Activated CD8-positive, alpha-beta T cell treated with anti-CD3 and anti-CD28 coated beads for 36 hours (primary cell): ENCODE measurements around the gene EGFL8. TPM values are rescaled to one million over a fixed set of nuclear protein-coding genes. Genes with fewer than 3 reads are reported as not detected.
A peak's percentile ranks its signal among the peaks of the same experiment; 100 is the strongest.

ENCODE experiments used
- ATAC-seq: fragments of 200-7000 bp; cut with Tn5 transposase; one replicate; pipeline ENCODE4 v1.10.0; 2021; ENCODE audit warnings: mild to moderate bottlenecking, moderate library complexity
- CTCF ChIA-PET: fragments of 350-600 bp; sonication (Branson Sonifier 250); formaldehyde crosslinking; loops from one replicate; lab custom pipeline; 2021; ENCODE audit warnings: antibody characterized with exemption; lab: Charles Lee
- POLR2A ChIA-PET: fragments of 350-600 bp; sonication (Branson Sonifier 250); formaldehyde crosslinking; loops from one replicate; lab custom pipeline; 2021; ENCODE audit warnings: antibody characterized with exemption; lab: Charles Lee
- DNase-seq: peaks from one replicate; pipeline ENCODE4 v3.0.0-alpha.2; 2020
- H3K27ac Mint-ChIP-seq: one replicate; pipeline ENCODE4 v1.8.0; 2021; ENCODE audit warnings: mild to moderate bottlenecking, mixed read lengths
- H3K27me3 Mint-ChIP-seq: one replicate; pipeline ENCODE4 v1.8.0; 2021; ENCODE audit warnings: mixed read lengths
- H3K36me3 Mint-ChIP-seq: one replicate; pipeline ENCODE4 v1.8.0; 2021; ENCODE audit warnings: low read depth, mixed read lengths
- H3K4me1 Mint-ChIP-seq: one replicate; pipeline ENCODE4 v1.8.0; 2021; ENCODE audit warnings: low read depth, mixed read lengths
- H3K4me3 Mint-ChIP-seq: one replicate; pipeline ENCODE4 v1.8.0; 2021; ENCODE audit warnings: mild to moderate bottlenecking, moderate library complexity, mixed read lengths
- H3K9me3 Mint-ChIP-seq: one replicate; pipeline ENCODE4 v1.8.0; 2021; ENCODE audit warnings: mixed read lengths
- intact Hi-C: fragments of 100-400 bp; cut with micrococcal nuclease; formaldehyde crosslinking; loops from one replicate; pipeline ENCODE4 v1.10.0; 2022
- total RNA-seq, 2 experiments: library from RNA; stranded (reverse); gene quantifications; one replicate each; pipeline ENCODE4 v1.2.3, GENCODE V29; 2021
- TF ChIP-seq, protein P1 (sequence below): fragments of 200-600 bp; IDR thresholded peaks from one replicate; pipeline ENCODE4 v1.8.0; 2022; ENCODE audit warnings: antibody characterized with exemption, mild to moderate bottlenecking

EGFL8 gene
- total RNA-seq, 2 experiments from 2014 or later: 13.3 to 14.0 TPM

DNA sequence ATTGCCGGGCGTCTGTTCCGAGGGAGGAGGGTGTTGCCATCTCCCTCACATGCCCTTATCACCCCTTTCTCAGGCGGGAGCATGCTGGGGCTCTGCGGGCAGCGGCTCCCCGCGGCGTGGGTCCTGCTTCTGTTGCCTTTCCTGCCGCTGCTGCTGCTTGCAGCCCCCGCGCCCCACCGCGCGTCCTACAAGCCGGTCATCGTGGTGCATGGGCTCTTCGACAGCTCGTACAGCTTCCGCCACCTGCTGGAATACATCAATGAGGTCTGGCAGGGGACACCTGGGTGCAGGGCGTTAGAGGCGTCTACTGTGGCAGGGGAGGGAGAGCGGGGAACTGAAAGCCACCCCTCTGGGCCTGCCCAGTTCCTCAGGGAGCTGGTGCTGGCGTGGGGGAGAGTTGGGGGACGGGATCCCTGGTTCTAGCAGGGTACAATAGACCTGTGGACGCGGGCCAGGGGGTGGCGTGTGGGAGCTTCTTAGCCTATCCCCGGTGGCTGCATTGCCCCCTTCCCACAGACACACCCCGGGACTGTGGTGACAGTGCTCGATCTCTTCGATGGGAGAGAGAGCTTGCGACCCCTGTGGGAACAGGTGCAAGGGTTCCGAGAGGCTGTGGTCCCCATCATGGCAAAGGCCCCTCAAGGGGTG is 9.8 kb upstream of the EGFL8 start:
- H3K4me3 Mint-ChIP-seq: peak overlapping the region; percentile 85
- TF ChIP-seq, protein P1, sequence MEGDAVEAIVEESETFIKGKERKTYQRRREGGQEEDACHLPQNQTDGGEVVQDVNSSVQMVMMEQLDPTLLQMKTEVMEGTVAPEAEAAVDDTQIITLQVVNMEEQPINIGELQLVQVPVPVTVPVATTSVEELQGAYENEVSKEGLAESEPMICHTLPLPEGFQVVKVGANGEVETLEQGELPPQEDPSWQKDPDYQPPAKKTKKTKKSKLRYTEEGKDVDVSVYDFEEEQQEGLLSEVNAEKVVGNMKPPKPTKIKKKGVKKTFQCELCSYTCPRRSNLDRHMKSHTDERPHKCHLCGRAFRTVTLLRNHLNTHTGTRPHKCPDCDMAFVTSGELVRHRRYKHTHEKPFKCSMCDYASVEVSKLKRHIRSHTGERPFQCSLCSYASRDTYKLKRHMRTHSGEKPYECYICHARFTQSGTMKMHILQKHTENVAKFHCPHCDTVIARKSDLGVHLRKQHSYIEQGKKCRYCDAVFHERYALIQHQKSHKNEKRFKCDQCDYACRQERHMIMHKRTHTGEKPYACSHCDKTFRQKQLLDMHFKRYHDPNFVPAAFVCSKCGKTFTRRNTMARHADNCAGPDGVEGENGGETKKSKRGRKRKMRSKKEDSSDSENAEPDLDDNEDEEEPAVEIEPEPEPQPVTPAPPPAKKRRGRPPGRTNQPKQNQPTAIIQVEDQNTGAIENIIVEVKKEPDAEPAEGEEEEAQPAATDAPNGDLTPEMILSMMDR: peak; percentile 70
- ChIA-PET CTCF (interaction anchor here (0.9 to 1.2 kb wide), 8 partner anchors 10 to 107 kb away, joined by 3 to 8 read pairs (median 3); partner anchors contain the start of genes ATF6B and EGFL8), POLR2A (interaction anchor here (0.7 to 0.9 kb wide), 4 partner anchors 11 to 35 kb away, joined by 3 to 4 read pairs (median 4); partner anchors contain the start of gene PBX2)
- H3K36me3 Mint-ChIP-seq: peaks cover 15% of the 10 kb centered on the region
- peak; percentile 81 for DNase-seq
- ATAC-seq: peak; percentile 65
- H3K27me3 Mint-ChIP-seq: peaks cover 10% of the 10 kb centered on the region
- no peaks in the 10 kb centered on the region for H3K9me3 Mint-ChIP-seq
- intact Hi-C loops: loop anchor here (5.0 kb wide), 1 partner anchor 37 kb away; no protein-coding TSS in a partner anchor
- H3K4me1 Mint-ChIP-seq: peaks cover 41% of the 10 kb centered on the region
- peak overlapping the region; percentile 97 for H3K27ac Mint-ChIP-seq

DNA sequence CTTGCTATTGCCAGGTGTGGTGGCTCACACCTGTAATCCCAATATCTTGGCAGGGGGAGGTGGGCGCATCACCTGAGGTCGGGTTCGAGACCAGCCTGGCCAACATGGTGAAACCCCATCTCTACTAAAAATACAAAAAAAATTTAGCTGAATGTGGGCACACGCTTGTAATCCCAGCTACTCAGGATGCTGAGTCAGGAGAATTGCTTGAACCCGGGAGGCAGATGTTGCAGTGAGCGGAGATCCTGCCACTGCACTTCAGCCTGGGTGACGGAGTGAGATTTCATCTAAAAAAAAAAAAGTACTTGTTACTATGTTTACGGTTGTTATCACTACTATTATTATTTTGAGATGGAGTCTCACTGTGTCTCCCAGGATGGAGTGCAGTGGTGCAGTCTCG is 7.5 kb upstream of the EGFL8 start:
- no peaks in the 10 kb centered on the region for H3K27me3 Mint-ChIP-seq
- H3K36me3 Mint-ChIP-seq: peaks cover 16% of the 10 kb centered on the region
- ChIA-PET POLR2A (interaction anchor here (0.5 kb wide), 1 partner anchor 569 kb away, joined by 3 read pairs; no protein-coding TSS in a partner anchor), CTCF (no interaction called here)
- no peak overlapping the region for H3K4me3 Mint-ChIP-seq
- TF ChIP-seq, protein P1: no peak
- DNase-seq (no peak), ATAC-seq (no peak)
- no peak overlapping the region for H3K27ac Mint-ChIP-seq
- H3K4me1 Mint-ChIP-seq: peaks cover 26% of the 10 kb centered on the region
- intact Hi-C loops: loop anchor here (5.0 kb wide), 1 partner anchor 40 kb away; no protein-coding TSS in a partner anchor
- H3K9me3 Mint-ChIP-seq: no peaks in the 10 kb centered on the region

DNA sequence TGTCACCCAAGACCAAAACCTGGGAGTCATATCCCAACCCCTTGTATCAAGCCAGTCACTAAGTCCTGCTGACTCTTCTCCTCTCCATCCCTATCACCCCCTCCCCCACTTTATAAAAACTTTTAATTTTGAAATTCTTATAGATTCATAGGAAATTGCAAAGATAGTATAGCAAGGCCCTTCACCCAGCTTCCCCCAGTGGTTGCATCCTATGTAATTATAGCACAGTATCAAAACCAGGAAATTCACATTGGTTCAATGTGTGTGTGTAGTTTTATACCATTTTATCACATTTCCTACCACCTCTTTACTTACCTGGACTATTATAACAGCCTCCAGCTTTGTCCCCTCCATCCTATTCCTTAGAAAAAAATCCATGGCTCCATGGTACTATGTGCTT is 6.3 kb upstream of the EGFL8 start:
- TF ChIP-seq, protein P1: no peak
- no peaks in the 10 kb centered on the region for H3K9me3 Mint-ChIP-seq
- H3K27ac Mint-ChIP-seq: no peak overlapping the region
- H3K4me1 Mint-ChIP-seq: peaks cover 15% of the 10 kb centered on the region
- peaks cover 18% of the 10 kb centered on the region for H3K36me3 Mint-ChIP-seq
- H3K4me3 Mint-ChIP-seq: no peak overlapping the region
- ATAC-seq (no peak), DNase-seq (no peak)
- intact Hi-C loops: loop anchor here (5.0 kb wide), 1 partner anchor 41 kb away; no protein-coding TSS in a partner anchor
- ChIA-PET CTCF (interaction anchor here (1.0 to 1.2 kb wide), 4 partner anchors 9 to 627 kb away, joined by 3 to 6 read pairs (median 3); no protein-coding TSS in a partner anchor), POLR2A (interaction anchor here (0.6 to 1.1 kb wide), 2 partner anchors 28 to 72 kb away, joined by 3 read pairs; partner anchors contain the start of gene FKBPL)
- H3K27me3 Mint-ChIP-seq: no peaks in the 10 kb centered on the region

DNA sequence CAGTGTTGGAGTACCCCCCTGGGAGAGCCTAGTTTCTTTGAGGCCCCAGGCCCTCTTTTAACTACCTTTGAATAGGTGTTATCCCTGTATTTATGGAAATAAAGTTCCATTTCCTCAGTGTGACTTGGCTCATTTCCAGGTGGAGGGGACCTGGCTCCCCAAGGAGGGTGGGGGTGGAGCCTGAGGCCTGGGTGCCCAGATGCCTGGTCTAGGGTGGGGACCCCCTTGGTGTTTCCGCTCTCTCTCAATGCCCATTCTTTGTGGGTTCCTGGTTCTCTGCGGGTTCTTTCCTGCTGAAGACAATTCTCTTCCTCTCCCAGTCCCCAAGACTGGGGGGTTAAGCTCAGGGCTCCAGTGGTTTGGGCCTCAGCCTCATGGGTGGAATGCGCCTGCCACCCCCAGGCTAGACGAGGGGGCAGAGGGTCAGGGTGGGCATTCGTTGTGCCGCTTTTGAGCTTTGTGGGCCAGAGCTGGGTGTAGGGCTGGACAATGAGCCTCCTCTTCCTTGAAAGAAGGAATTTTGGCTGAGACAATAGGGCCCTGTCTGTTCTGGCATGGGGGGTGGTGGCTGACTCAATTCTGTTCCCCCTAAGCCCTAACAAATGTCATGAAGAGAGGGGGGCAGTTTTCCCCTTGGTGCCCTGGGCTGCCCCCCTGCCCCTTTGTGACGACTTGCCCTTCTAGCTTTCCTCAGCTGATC is 686 bp upstream of the EGFL8 start:
- DNase-seq (no peak), ATAC-seq (no peak)
- ChIA-PET CTCF (interaction anchor here (1.2 to 2.9 kb wide), 3 partner anchors 27 to 47 kb away, joined by 3 to 7 read pairs (median 3); no protein-coding TSS in a partner anchor), POLR2A (interaction anchor here (1.1 kb wide), 1 partner anchor 10 kb away, joined by 4 read pairs; no protein-coding TSS in a partner anchor)
- Mint-ChIP-seq H3K27me3 (no peaks in the 10 kb centered on the region), H3K27ac (no peak overlapping the region), H3K9me3 (no peaks in the 10 kb centered on the region), H3K4me1 (peaks cover 2% of the 10 kb centered on the region), H3K36me3 (peaks cover 19% of the 10 kb centered on the region), H3K4me3 (no peak overlapping the region)
- TF ChIP-seq, protein P1: no peak
- intact Hi-C loops: no loop called here
